CD4-positive, alpha-beta T cell treated with Interleukin-10 for 1 hour (primary cell): Measurements from ENCODE around the gene PLA2G12A.
A peak's percentile ranks its signal among the peaks of the same experiment; 100 is the strongest.

Experiments used
- DNase-seq: peaks from one replicate; pipeline ENCODE4 v3.0.0-alpha.2; 2020

Gene PLA2G12A

DNA sequence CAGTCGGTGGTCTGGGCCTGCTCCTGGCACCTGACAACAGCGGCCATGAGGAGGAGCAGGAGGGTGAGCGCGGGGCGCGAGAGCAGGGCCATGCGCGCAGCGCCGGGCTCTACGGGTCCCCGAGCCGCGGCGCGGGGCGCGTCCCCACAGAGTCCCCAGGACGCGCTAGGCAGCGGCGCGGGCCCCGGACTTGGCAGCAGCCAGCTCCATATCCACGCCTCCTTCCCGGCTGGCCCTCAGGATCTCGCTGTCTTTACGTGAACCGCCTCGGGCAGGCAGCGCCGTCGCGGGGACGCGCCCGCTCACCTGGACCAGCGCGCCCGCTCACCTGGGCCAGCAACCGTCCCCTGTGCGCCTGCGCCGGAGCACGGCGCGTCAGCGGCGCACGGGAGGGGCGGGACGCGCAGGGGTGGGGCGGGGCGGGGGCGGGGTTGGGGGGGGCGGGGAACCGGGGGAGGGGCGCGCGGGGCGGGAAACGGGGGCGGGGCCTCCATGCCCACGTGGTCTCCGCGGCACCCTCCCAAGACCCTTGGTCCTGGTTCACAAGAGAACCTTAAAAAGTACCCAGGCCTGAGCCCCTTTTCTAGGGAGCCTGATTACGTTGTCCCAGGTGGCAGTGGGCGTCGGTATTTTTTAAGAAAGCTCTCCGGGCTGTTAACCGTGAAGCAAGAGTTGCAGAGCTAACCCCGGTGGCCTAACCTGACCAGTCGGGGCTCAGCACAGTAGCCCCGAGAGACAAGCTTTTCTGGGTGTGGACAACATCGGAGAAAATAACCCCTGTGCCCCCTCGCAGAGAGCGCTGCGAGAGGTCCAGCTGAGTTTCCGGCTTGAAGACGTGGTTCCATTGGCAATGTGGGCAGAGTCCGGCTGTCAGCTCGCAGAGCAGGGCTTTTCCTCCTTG, at the start of gene PLA2G12A:
Gene PLA2G12A (minus strand): TSS at position 353 of the 901 bp plus-strand sequence. CDS start 261 bp downstream, at position 92.
- DNase-seq, result peak; percentile 84

DNA sequence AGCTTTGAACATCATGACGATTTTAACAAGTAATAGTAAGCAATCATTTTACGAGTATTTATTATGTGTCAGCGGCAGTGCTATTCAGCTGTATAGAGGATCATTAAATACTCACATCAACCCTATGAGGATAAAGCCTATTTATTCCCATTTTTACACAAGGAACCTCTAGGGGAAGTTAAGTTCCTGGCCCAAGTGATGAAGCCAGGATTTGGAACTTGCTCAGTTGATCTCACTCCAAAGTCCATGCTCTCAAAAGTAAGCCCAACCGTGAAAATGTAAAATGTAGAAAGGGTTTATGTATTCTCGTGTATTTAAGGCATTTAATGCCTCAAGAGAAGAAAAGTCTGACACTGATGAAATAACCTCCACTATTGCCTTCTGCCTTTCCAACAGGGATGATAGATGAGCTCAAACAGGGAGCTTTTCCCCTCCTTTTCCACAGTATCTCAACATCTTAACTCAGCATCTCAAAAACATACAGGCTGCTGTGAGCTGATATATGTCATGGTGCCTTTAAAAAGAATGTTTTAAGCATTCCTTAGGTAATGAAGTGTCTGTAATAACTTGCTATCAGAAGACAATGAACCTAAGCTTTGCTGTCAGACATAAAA, 35.0 kb upstream of the PLA2G12A start:
- no peak for DNase-seq

DNA sequence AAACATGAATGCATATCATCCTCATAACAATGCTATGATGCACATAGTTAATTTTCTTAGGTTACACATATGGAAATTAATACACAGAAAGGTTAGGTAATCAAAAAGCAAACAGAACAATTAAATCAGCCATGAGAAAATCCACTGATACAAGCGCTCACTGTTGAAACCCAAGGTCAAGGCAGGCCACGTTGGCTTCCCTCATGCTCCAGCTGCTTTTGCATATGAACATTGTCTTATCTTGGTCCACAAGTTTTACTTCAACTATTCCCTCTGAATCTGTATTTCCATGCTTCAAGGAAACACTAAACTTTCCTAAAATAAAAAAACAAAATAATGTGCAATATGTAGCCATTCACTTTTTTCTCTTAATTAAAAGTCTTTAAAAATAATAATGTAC, 34.5 kb upstream of the PLA2G12A start:
- DNase-seq, result no peak

DNA sequence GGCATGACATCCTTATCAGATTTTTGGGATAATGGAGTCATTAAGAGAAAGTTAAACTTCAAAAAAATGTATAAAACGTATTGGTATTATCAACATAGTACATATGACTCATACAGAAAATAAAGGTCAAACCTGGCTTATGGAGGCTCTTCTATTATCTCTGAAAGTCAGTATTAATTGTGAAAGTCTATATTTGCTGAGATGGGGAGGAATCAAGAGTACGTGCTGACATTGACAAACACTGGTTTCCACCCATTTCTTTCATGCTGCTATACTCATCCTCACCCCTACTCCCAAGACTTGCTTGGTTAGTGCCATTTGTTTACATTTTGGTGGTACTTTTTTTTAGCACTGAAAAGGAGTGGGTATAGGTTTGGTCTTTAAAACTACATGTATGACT, 30.8 kb upstream of the PLA2G12A start:
- no peak for DNase-seq

DNA sequence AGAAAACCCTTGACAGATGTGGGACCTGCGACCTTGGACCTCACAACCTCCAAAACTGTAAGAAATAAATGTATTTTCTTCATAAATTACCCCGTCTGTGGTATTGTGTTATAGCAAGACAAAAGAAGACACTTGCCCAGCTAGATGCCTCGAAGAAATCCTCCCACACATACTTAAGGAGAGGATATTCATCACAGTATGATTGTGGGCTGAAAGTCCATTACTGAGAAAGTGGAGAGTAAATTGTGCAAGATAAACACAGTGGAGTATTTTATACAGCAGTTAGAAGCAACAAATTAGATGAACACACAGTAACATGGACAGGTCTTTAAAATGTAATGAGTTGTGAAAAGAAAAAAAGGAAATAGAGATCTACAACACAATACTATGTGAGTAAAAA, 25.8 kb upstream of the PLA2G12A start:
- DNase-seq, result no peak

DNA sequence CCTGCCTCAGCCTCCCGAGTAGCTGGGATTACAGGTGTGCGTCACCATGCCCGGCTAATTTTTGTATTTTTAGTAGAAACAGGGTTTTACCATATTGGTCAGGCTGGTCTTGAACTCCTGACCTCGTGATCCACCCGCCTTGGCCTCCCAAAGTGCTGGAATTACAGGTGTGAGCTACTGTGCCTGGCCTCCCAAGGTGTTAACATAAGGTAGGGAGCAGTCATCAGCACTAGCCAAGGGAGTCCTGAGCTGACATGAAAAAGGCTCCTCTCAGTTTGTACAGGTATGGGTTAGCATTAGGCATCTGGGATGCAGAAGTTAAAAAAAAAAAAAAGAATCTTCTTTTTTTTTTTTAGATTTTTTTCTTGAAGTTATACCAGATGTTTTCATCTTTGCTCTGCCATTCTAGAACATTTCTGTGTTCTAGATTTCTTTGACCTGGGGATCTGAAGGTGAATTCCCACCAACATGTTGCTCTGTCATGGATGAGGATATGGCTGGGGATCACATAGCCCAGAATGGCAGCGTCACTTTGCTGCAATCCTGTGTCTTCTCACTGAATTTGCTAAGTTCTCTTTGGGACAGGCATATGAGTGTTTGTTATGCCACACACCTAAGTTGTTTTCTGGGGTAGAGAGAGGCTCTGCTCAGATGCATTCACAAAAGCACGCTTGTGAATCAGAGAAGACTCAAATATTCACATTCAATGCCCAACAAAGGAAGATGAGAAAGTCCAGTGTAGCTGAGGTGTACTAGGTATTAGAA, 24.4 kb upstream of the PLA2G12A start:
- no peak for DNase-seq

DNA sequence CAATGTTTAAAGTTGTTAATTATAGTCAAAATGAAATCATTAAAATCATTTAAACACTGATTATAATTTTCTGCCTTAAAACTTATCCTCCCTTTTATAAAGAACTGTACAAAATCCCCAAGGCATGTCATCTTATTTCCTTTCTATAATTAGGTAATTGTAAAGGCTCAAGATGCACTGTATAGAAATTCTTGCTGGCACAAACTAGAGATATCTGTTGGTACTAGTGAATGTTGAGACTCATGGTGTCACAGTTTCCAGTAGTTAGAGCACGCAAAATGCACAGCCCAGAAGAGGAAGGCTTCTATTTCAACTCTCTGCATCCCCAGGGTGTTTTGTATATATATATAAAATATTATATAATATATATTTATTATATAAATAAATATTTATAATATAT, 22.7 kb upstream of the PLA2G12A start:
- no peak for DNase-seq

DNA sequence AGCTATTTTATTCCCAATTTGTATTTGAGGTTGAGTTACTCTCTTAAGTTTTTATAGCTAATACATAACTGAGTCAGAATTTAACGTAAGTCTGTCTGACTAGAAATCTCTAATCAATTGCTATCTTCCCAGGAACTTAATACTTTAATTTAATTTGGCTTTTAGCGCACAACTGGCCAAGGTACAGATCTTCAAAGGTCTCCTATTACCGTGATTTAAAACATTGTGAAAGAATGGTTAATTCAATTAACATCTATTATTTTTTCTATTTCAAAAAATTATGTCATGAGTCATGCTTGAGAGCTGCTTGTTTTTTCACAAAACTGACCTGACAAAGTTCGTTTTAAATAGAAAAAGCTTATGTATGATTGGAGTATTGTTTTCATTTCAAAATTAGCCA, 22.0 kb upstream of the PLA2G12A start:
- no peak for DNase-seq

DNA sequence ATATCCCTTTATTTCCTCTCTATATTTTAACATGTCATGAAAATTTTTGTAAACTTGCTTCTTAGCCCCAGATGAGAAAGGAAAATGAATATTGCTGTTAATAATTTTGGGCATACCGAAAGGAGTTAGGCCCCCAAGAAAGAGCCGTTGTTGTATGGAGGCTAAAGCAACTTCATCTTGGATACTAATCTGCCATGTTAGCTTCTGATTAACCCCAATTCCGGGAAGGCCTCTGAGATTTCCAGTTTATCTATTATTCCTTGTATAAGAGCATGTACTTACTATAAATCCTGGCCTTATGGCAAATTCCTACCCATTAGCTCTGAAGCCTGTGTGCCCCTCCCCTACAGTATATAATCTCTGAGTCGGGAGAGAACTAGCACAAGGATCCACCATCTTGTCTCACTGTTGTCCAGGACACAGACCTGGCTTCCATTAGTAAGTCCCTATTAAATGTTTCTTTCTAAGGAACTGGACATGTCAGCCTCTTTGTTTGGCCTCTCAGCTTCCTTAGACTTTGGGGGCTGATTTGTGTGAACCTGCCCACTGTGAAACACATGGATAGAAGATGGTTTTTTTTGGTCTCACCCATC, 20.9 kb upstream of the PLA2G12A start:
- no peak for DNase-seq

DNA sequence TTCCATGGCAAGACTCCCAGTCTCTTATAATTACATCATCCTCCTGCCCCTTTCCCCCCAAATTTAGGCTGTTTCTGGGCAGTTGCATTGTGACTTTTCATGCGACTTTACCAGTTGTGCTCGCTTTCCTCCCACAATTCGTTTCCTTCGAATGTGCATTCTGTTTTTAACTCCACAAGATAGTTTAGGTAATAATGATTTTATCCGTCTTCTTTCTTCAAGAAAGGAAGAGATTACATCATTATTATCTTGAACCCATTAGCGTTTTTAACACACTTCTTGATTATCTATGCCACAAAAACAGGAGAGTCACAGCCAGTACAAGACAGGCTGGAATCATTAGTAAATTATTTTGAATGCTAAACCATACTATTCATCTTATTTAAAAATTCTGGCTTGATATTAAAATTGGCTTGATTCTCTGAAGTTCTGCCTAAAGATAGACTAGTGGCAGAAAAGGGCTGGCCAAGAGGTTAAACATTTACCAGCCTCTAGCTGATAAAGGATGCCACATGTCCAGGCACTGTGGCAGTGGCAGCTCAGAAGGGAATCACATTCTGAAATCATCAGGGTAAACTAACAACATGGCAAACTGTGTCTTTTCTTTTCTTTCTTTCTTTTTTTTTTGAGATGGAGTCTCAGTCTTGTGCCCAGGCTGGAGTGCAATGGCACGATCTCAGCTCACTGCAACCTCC, 19.7 kb upstream of the PLA2G12A start:
- DNase-seq, result no peak

DNA sequence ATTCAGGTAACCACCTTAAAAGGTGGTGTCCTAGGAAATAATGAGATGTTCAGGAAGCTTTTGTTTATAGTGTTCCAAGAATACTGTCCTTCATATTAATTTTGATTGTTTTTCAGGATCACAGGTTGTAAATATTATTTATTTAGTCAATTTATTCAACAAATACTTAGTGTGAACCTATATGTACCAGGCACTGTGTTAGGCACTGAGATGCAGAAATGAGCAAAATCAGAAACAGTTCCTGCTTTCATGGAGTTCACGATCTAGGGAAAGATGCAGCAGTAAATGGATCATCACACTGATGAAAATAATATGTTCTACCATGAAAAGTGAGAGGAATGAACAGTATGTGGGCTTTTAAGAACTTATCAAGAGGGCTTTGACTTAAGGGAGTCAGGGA, 18.2 kb upstream of the PLA2G12A start:
- no peak for DNase-seq

DNA sequence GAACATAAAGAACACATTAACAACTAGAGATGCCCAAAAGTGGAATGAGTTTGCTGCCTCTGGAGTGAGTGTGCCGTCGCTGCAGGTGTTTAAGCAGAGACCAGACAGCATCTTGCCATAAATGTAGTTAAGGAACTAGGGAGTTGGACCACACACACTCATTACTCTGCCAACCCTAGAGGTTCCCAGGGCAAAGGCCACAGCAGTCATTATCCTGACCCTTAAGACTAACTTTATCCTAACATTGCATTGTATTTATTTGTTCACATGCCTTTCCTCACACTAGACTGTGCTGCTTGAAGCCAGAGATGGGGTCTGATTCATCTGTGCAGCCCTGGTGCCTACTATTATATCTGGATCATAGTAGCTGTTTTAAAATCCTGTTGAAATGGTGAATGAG, 16.9 kb upstream of the PLA2G12A start:
- DNase-seq, result no peak

DNA sequence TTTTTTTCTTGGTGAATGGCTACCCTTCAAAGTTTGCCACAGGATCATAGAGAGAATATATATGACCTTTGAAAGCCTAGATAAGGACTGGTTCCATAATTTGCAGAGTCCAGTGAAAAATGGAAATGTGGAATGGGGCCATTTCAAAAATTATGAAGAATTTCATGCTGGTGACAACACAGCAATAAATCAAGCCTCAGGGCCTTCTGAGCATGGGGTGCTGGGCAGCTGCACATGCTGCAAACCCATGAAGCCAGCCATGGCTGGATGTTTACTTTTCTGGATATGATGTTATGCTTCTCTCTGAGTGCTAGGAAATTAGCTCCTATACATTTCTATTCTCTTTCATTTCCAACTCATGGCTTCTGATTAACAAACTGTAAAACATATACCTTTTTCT, 16.0 kb upstream of the PLA2G12A start:
- no peak for DNase-seq

DNA sequence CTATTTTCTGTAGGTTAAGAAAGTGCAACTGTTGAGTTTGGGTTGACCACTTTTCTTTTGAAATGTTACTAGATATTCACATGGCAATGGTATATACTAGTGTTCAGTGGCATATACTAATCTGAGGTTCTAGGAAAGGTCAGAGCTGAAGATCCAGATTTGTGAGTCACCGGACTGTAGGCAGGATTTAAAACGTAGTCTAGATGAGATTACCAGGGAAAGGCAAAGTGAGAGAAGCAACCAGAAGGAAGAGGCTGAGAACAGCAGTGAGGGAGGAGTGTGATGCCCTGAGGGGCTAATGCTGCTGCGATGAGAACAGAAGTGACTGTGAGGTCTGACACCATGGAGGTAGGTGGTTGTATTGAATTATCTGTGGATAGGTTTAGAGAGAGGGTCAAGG, 9.7 kb upstream of the PLA2G12A start:
- no peak for DNase-seq

DNA sequence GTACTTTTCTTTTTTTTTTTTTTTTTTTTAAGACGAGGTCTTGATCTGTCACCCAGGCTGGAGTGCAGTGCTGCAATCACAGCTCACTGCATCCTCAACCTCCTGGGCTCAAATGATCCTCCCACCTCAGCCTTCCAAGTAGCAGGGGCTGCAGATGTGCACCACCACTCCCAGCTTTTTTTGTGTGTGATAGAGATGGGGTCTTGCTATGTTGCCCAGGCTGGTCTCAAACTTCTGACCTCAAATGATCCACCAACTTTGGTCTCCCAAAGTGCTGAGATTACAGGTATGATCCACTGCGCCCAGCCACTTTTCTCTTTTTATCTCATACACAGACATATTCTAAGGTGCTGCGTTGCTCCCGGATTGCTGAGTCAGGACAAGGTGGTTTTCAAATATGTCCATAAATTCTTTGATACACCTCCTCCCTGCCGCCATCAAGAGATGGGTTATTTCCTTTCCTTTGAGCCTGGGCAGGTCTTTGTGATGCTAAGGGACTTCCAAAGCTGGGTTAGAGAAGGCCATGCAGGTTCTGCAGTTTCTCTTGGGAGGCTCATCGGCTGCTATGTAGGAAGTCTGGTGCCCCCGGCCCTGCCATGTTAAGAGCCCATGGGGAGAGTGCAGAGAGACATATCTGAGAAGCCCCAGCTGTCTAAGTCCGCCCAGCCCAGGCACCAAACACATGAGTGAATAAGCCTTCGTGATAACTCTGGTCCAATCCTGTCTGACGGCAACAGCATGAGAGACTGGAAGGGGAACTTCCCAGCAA, 8.4 kb upstream of the PLA2G12A start:
- DNase-seq, result no peak

DNA sequence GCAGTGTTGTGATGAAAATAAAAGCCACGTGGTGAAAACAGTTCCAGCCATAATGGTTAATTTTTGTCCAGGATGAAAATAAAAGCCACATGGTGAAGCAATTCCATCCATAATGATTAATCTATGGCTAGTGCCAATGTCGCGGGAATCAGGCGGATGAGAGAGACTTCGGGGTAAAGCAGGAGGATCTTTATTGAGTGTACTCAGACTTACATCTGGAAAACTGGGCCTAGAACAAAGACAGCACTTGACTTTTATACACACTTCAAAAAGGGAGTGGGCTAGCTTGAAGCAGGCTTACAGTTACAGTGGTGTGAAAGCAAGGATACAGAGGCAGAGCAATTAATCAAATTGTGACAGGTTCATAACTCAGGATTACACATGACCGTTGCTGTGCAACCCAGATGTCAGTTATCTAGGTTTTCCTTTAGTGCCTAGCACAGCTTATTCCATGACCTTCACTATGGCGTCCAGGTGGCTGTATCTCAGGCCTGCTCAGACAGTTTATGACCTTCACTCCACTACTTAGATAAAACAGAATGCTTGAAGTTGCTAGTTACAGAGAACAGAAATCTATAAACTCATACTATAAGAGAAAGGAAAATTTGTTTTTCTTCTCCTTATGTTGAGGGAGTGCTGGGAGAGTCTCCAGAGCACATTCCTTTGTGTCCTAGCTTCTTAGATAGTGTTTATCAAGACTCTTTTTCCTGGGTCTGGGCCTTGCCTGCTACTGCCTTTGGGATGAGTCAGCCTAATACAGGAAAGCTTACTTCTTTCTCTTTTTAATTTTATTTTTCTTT, 5.9 kb upstream of the PLA2G12A start:
- DNase-seq, result no peak

DNA sequence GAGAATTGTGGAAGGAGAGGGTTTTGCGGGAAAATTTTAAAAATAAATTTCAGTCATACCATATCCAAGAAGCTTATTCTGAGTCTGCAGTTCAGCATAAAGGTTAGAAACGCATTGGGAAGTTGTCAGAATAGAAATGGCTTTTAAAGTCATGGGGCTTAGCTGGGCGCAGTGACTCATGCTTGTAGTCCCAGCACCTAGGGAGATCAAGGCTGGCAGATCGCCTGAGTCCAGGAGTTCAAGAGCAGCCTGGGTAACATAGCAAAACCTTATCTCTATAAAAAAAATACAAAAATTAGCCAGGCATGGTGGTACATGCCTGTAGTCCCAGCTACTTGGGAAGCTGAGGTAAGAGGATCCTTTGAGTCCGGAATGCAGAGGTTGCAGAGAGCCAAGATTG, 3.9 kb upstream of the PLA2G12A start:
- no peak for DNase-seq

DNA sequence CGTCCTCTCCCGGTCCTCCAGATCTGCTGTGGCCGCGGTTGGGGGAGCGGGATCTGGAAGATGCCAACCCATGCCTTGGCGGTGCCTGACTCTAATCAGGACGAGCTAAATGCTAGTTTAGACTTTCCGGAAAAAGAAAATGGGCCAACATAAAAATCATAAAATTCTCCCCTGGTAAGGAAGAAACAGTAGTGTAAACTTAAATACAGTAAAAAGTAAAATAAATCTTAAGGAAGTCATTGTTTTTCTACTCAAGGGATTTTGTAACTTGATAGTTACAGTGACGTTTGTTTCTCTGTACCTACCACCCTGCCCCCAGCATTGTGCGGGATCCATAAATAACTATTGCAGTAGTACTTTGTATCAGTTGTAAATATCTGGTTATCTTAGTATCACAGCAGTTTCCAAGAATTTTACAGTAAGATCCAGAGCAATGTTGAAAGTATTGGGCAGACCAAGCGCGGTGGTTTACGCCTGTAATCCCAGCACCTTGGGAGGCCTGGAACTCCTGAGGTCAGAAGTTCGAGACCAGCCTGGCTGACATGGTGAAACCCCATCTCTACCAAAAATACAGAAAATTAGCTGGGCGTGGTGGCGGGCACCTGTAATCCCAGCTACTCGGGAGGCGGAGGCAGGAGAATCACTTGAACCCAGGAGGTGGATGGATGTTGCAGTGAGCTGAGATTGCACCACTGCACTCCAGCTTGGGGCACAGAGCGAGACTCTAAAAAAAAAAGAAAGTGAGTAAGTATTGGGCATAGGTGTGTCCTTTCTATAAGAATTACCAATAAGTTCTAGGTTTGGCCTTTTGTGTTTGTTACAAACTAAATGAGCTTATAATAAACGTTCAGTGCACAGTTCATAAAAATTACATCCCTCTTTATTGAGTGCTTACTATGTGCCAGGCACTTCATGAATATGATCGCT, 1.0 kb upstream of the PLA2G12A start:
- DNase-seq, result no peak

DNA sequence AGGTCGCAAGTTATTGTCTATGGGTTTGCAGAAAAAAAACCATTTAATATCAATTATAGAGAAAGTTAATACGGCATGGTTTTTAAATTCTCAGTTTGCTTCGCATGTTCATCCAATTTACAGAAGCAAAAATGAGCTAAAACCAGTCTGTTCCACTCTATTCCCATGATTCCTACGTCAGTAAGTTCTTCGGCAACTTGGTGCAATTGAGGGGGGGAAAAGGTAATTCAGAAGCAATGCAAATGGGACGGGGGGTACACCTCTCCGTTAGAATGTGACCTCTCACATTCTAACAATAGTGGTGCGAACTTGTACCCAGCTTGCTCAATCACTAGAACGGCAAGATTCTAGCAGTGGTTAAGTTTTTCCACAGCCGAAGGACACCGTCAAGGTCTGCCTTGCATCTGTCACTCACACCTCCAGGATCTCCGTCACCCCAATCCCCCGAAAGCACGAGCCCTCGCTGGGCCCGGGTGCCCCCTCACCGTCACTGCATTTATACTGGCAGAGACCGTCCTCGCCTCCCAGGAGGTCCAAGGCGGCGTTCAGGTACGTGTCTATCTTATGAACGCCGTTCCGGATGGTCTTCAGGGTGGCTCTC, 653 bp downstream of the PLA2G12A start:
- no peak for DNase-seq
